H9 (cell line): Measurements from ENCODE around the gene NIM1K. TPM values are rescaled to one million over a fixed set of nuclear protein-coding genes. Genes with fewer than 3 reads are reported as not detected.
"Not testable (repeated sequence)": the region's sequence is repeated elsewhere in the genome, so short reads cannot be mapped to it uniquely, and the experiment has no call there.

Source experiments
- DNase-seq: peaks from one replicate; pipeline ENCODE4 v3.0.0-alpha.2; 2017
- H2AFZ ChIP-seq: one replicate; pipeline ENCODE4 v1.6.1; 2013; ENCODE audit warnings: mild to moderate bottlenecking, low read length, control low read depth, moderate library complexity
- H2AK5ac ChIP-seq: 2 replicates; pipeline ENCODE4 v1.6.1; 2013; ENCODE audit warnings: low read length, control low read depth, mixed read lengths; ENCODE audit not compliant: insufficient read length
- H2BK120ac ChIP-seq: one replicate; pipeline ENCODE4 v1.6.1; 2013; ENCODE audit warnings: low read depth, mild to moderate bottlenecking, low read length, control low read depth, inconsistent platforms; ENCODE audit not compliant: poor library complexity, severe bottlenecking
- H2BK12ac ChIP-seq: 2 replicates; pipeline ENCODE4 v1.6.1; 2013; ENCODE audit warnings: low read length, control low read depth, mixed read lengths, low read depth; ENCODE audit not compliant: insufficient read length
- H2BK15ac ChIP-seq: 2 replicates; pipeline ENCODE4 v1.6.1; 2013; ENCODE audit warnings: low read depth, low read length, control low read depth
- H2BK20ac ChIP-seq: one replicate; pipeline ENCODE4 v1.6.1; 2013; ENCODE audit warnings: low read depth, mild to moderate bottlenecking, low read length, control low read depth, inconsistent platforms; ENCODE audit not compliant: poor library complexity, severe bottlenecking
- H2BK5ac ChIP-seq: 2 replicates; pipeline ENCODE4 v1.6.1; 2013; ENCODE audit warnings: low read length, control low read depth, mixed read lengths; ENCODE audit not compliant: insufficient read length
- H3K14ac ChIP-seq: 2 replicates; pipeline ENCODE4 v1.6.1; 2013; ENCODE audit warnings: low read length, control low read depth; ENCODE audit not compliant: insufficient read depth
- H3K18ac ChIP-seq: 2 replicates; pipeline ENCODE4 v1.6.1; 2013; ENCODE audit warnings: low read depth, mild to moderate bottlenecking, mixed read lengths, low read length, control low read depth; ENCODE audit not compliant: insufficient read length
- H3K23ac ChIP-seq: 2 replicates; pipeline ENCODE4 v1.6.1; 2013; ENCODE audit warnings: low read length, control low read depth, mixed read lengths, low read depth; ENCODE audit not compliant: insufficient read length
- H3K23me2 ChIP-seq: 2 replicates; pipeline ENCODE4 v1.6.1; 2013; ENCODE audit warnings: low read depth, mild to moderate bottlenecking, mixed read lengths, low read length, control low read depth; ENCODE audit not compliant: insufficient read length, poor library complexity, severe bottlenecking
- H3K27ac ChIP-seq: 2 replicates; pipeline ENCODE4 v1.5.1; 2013; ENCODE audit warnings: low read length, control low read depth, mixed read lengths, low read depth; ENCODE audit not compliant: insufficient read length
- H3K27me3 ChIP-seq: 2 replicates; pipeline ENCODE4 v1.6.1; 2013; ENCODE audit warnings: low read length, control low read depth, inconsistent platforms; ENCODE audit not compliant: insufficient read depth
- H3K4ac ChIP-seq: 2 replicates; pipeline ENCODE4 v1.6.1; 2013; ENCODE audit warnings: low read depth, mild to moderate bottlenecking, control low read depth, inconsistent platforms, low read length, moderate library complexity
- H3K4me1 ChIP-seq: 2 replicates; pipeline ENCODE4 v1.6.1; 2013; ENCODE audit warnings: low read length, control low read depth, inconsistent platforms; ENCODE audit not compliant: insufficient read depth
- H3K4me2 ChIP-seq: 2 replicates; pipeline ENCODE4 v1.6.1; 2013; ENCODE audit warnings: low read length, control low read depth, mixed read lengths; ENCODE audit not compliant: insufficient read length, insufficient read depth
- H3K56ac ChIP-seq: 2 replicates; pipeline ENCODE4 v1.6.1; 2013; ENCODE audit warnings: low read depth, mild to moderate bottlenecking, mixed read lengths, low read length, control low read depth; ENCODE audit not compliant: insufficient read length
- H3K79me1 ChIP-seq: 2 replicates; pipeline ENCODE4 v1.6.1; 2013; ENCODE audit warnings: low read depth, mild to moderate bottlenecking, moderate library complexity, low read length, control low read depth, inconsistent platforms; ENCODE audit not compliant: insufficient read depth, poor library complexity, severe bottlenecking
- H3K79me2 ChIP-seq: 2 replicates; pipeline ENCODE4 v1.6.1; 2013; ENCODE audit warnings: low read length, control low read depth, inconsistent platforms; ENCODE audit not compliant: insufficient read depth
- H3K9ac ChIP-seq: 2 replicates; pipeline ENCODE4 v1.6.1; 2013; ENCODE audit warnings: low read length, control low read depth, mixed read lengths; ENCODE audit not compliant: insufficient read length; ENCODE audit errors: extremely low read depth
- H3K9me3 ChIP-seq: one replicate; pipeline ENCODE4 v1.6.1; 2013; ENCODE audit warnings: low read depth, low read length, inconsistent platforms; ENCODE audit not compliant: control insufficient read depth
- H3T11ph ChIP-seq: one replicate; pipeline ENCODE4 v1.6.1; 2013; ENCODE audit warnings: mild to moderate bottlenecking, low read length, control low read depth, inconsistent platforms
- H4K20me1 ChIP-seq: one replicate; pipeline ENCODE4 v1.6.1; 2013; ENCODE audit not compliant: control insufficient read depth, insufficient read length, insufficient read depth
- H4K5ac ChIP-seq: 2 replicates; pipeline ENCODE4 v1.6.1; 2013; ENCODE audit warnings: low read depth, mild to moderate bottlenecking, mixed read lengths, low read length, control low read depth; ENCODE audit not compliant: insufficient read length
- H4K8ac ChIP-seq: replicated peaks from 2 replicates; pipeline ENCODE4 v1.6.1; 2013; ENCODE audit warnings: low read length, control low read depth, mixed read lengths, low read depth; ENCODE audit not compliant: insufficient read length
- H4K91ac ChIP-seq: 2 replicates; pipeline ENCODE4 v1.6.1; 2013; ENCODE audit warnings: low read depth, mild to moderate bottlenecking, moderate library complexity, mixed read lengths, low read length, control low read depth; ENCODE audit not compliant: insufficient read length
- H3K27ac Mint-ChIP-seq, 3 experiments: 2 replicates in 2 of 3; 3 replicates in 1 of 3; pipeline ENCODE4 v1.8.0; 2020 to 2021; ENCODE audit warnings: mixed read lengths in 3 of 3, mild to moderate bottlenecking in 1 of 3, moderate library complexity in 1 of 3
- H3K27me3 Mint-ChIP-seq: 2 replicates; pipeline ENCODE4 v1.8.0; 2021; ENCODE audit warnings: low read depth, mild to moderate bottlenecking, moderate library complexity, mixed read lengths
- H3K36me3 Mint-ChIP-seq, 3 experiments: 2 replicates in 2 of 3; 3 replicates in 1 of 3; pipeline ENCODE4 v1.8.0; 2020 to 2021; ENCODE audit warnings: low read depth in 3 of 3, mixed read lengths in 3 of 3; ENCODE audit not compliant: insufficient read depth in 1 of 3
- H3K4me1 Mint-ChIP-seq, 2 experiments: 2 replicates each; pipeline ENCODE4 v1.8.0; 2020; ENCODE audit warnings: mixed read lengths in 2 of 2
- H3K4me3 Mint-ChIP-seq, 2 experiments: 2 replicates in 1 of 2; 3 replicates in 1 of 2; pipeline ENCODE4 v1.8.0; 2020 to 2021; ENCODE audit warnings: mild to moderate bottlenecking in 2 of 2, mixed read lengths in 2 of 2, moderate library complexity in 1 of 2
- H3K9me3 Mint-ChIP-seq, 2 experiments: 2 replicates in 1 of 2; 3 replicates in 1 of 2; pipeline ENCODE4 v1.8.0; 2020; ENCODE audit warnings: mild to moderate bottlenecking in 2 of 2, mixed read lengths in 2 of 2, moderate library complexity in 1 of 2
- total RNA-seq: library from RNA; stranded (reverse); gene quantifications from 2 replicates; pipeline ENCODE4 v1.2.1, GENCODE V29; 2021

Gene NIM1K
- total RNA-seq, 1 experiment from 2014 or later, result 0.07 TPM

- H3K27ac Mint-ChIP-seq, result not testable (repeated sequence)
Measured at GRCh38 chr5:43325624-43326023, 133.6 kb downstream of the NIM1K start.

More at GRCh38 chr5:43325624-43326023, 133.6 kb downstream of the NIM1K start:
- H3K4ac ChIP-seq, H4K5ac ChIP-seq, H3K56ac ChIP-seq, H3K18ac ChIP-seq, H3K4me3 Mint-ChIP-seq, H3K9ac ChIP-seq, H2BK20ac ChIP-seq, H4K20me1 ChIP-seq, H3K14ac ChIP-seq, H3K9me3 ChIP-seq, H3K36me3 Mint-ChIP-seq, H3T11ph ChIP-seq, H3K23ac ChIP-seq, H3K4me1 ChIP-seq, H2BK12ac ChIP-seq, H2AFZ ChIP-seq, H3K79me2 ChIP-seq, H3K4me1 Mint-ChIP-seq, H2BK15ac ChIP-seq, DNase-seq, H3K79me1 ChIP-seq, H3K27ac ChIP-seq, H3K4me2 ChIP-seq, H4K91ac ChIP-seq, H4K8ac ChIP-seq, H2BK5ac ChIP-seq, H3K23me2 ChIP-seq, H3K27me3 ChIP-seq, H3K27me3 Mint-ChIP-seq, H2AK5ac ChIP-seq, H2BK120ac ChIP-seq: not testable (repeated sequence)
- peaks cover 7 to 10% of the 10 kb centered on the region in 2 experiments; a peak in 4 of 5 replicates for H3K9me3 Mint-ChIP-seq

Other genes with a start within 250 kb of the NIM1K start
- gene ANXA2R, start 151.9 kb upstream of the NIM1K start, total RNA-seq, result 0.20 and 0.22 TPM in 2 replicates
- 49.9 and 50.6 TPM in 2 replicates for gene ZNF131, start 71.3 kb upstream of the NIM1K start, total RNA-seq
- gene HMGCS1, start 121.2 kb downstream of the NIM1K start, total RNA-seq, result 144 and 147 TPM in 2 replicates
- not detected in 2 replicates for gene CCL28, start 220.2 kb downstream of the NIM1K start, total RNA-seq